ENCODE results near the gene TTC6.

DNA sequence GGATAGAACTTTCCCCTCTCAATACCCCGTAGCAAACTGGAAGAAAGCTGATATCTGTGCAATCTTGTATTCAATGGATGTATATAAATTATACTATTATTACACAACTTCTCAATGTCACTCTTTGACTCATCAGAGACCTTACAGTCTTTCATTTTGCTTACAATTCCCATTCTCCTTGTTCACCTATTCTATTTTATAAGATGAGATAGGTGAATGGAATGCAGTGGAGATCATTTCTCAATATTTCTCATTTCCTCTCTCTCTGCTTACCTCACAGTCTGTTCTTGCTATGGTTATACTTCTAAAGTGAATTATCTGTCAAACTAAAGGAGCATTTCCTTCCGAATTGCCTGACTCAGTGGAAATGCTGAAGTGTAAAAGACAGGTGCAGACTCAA is 15.3 kb upstream of the TTC6 start:
- TF ChIP-seq, protein P1, sequence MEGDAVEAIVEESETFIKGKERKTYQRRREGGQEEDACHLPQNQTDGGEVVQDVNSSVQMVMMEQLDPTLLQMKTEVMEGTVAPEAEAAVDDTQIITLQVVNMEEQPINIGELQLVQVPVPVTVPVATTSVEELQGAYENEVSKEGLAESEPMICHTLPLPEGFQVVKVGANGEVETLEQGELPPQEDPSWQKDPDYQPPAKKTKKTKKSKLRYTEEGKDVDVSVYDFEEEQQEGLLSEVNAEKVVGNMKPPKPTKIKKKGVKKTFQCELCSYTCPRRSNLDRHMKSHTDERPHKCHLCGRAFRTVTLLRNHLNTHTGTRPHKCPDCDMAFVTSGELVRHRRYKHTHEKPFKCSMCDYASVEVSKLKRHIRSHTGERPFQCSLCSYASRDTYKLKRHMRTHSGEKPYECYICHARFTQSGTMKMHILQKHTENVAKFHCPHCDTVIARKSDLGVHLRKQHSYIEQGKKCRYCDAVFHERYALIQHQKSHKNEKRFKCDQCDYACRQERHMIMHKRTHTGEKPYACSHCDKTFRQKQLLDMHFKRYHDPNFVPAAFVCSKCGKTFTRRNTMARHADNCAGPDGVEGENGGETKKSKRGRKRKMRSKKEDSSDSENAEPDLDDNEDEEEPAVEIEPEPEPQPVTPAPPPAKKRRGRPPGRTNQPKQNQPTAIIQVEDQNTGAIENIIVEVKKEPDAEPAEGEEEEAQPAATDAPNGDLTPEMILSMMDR (IDR thresholded peaks at IDR 0.05): no peak
- no peak for TF ChIP-seq POLR2A (IDR thresholded peaks at IDR 0.05)
